HUDEP-2 (cell line): ENCODE results near the gene RASGEF1C.
A peak's percentile ranks its signal among the peaks of the same experiment; 100 is the strongest.
"Not testable (repeated sequence)": the region's sequence is repeated elsewhere in the genome, so short reads cannot be mapped to it uniquely, and the experiment has no call there.

Experiments
- DNase-seq, 76 experiments: peaks; one replicate each; lab custom pipeline; 2025; ENCODE audit not compliant: unreplicated experiment in 76 of 76; lab: John Stamatoyannopoulos, UW

The RASGEF1C gene

DNA sequence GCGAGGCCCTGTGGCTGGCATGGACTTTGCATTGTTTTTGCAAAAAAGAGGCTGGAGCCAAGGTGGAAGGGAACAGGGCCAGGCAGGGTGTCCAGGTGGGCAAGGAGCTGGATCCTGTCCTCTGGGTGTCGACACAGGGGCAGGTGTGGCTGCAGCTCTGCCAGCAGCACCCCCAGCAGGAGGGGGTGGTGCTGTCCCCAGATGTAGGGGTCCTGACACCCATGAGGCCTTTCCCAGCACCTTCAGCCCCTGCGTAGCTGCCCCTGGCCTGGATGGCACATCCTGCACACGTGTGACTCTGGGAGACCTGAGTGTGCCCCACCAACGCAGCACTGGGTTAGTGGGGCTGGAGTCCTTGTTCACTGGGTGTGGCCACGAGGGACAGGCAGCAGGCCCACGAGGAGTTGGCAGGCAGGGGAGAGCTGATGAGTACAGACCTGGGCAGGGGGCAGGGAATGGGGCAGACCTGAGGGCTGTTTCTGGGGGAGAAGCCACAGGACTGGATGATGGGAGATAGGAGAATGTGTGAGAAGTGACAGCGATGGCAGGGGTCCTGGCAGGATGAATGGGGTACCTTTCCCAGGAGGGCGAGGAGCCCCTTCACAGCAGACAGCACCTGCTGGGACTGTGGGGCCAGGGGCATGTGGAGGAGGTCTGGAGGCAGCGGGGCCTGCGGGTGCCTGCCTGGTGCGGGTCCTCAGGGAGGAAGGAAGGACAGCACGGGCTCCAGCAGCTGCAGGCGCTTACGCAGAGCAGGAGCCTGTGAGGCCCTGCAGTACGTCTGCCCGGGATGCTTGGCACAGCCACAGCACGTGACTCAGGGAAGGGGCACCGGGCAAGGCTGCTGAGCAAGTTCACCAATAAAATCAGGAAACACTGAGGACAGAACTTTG is 3.6 kb upstream of the RASGEF1C start:
- no peak for DNase-seq

DNA sequence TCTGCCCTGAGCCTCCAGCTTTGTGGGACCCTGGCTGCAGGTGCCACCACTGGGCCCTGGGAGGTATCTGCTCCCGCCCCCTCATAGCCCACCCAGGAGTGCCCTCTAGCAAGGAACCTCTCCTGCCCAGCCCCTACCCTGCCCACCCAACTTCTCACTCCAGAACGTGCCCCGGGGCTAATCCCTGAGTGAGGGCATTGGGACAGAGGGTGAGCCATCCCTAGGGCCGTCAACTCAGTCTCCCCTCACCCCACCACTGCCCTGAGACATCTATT is 2.7 kb upstream of the RASGEF1C start:
- DNase-seq = no peak

DNA sequence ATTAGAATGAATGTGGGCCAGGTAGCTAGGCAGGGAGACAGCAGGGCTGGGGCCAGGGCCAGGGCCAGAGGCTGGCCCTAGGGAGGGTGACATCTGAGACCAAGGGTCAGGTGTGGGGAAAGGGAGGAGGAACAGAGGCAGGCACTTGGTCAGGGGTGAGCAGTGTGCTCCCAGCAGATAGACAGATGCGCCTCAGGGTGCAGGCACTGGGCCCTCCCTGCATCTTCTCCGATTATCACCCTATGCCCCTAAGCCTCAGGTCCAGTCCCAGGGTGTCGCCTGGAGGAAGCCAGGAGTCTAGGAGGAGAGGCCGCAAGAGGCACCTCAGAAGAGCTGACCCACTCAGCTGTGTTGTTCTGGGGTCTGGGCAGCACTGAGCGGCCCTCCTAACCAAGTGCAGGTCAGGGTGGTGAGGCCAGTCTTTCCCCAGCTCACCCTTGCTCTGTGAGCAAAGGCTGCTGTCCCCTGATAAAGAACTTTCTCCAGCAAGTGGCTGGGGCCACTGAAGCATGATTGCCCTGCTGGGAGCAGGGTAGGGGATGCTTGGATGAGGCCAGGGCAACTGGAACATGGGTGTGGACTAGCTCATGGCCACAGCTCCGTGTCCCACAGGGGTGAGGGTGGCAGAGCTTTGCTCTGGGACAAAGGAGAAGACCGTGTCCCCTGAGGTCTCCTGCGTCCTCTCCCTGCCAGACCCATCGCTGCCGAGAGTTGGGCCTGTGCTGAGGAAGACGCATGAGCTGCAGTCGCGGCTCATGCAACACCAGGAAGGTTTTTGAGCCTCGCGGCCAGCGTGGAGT is 2.1 kb upstream of the RASGEF1C start:
- no peak for DNase-seq

- not testable (repeated sequence) for DNase-seq
Observed at GRCh38 chr5:180210077-180210476, 1.1 kb upstream of the RASGEF1C start.

GRCh38 chr5:180208435-180209081 is 453 bp downstream of the RASGEF1C start:
- DNase-seq = peak in 3 of 76 experiments; percentile 17 to 54 (median 26)

DNA sequence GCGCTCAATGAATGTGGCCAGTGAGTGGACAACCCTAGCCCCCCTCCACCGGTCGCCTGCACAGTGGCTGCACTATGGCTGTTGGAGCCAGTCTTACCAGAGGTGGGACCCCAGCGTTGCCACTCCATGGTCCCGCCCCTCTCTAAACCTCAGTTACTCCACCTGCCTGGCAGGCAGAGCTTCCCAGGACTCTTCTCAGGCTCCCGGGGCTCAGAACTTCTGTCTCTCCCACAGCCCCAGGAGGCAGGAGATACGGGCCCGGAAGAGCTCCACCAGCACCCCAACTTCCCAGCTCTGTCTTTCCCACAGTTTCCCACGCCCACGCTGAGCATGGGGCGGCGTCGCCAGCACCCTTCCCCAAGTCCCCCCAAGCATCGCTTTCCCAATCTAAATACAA is 975 bp downstream of the RASGEF1C start:
- DNase-seq = no peak

- no peak for DNase-seq
Observed at GRCh38 chr5:180207593-180207992, 1.4 kb downstream of the RASGEF1C start.

DNA sequence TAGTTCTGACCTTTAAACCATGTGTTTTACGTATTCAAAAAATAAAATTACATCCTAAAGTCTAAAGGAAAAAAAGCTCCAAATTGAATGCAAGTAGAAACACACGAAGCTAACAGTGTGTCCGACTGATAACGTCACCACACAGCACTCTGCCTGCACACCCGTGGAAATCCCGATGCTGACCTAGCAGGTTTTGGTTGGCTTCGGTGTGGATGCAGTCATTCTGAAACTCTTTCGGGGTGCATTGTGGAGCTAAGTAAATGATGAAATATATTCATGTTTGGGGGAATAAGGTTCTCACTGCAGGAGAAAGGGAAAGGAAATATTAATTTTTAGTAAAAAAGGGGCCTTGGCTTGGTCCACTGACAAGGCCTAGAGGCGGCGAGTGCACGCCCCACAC is 2.0 kb downstream of the RASGEF1C start:
- no peak for DNase-seq

- no peak for DNase-seq
Observed at GRCh38 chr5:180205916-180206315, 3.1 kb downstream of the RASGEF1C start.

DNA sequence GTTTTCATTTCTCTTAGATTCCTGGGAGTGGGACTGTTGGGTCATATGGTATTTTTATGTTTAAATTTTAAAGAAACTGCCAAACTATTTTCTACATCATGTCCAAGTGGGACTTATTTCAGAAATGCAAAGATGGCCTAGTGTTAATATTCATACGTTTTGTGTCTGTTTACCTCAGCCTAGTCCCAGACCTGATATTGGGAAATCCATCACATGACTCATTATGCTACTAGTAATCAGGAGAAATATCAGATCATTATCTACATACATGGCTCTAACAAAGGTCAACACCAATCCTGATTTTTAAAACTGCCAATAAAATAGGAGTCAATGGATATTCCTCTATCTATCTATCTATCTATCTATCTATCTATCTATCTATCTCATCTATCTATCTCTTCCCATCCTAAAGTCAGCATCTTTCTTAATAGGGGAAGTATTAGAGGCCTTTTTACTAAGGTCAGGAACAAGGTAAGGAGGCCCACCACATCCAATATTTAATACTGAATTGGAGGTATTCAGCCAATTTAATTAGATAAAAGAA is 4.7 kb downstream of the RASGEF1C start:
- no peak for DNase-seq

DNA sequence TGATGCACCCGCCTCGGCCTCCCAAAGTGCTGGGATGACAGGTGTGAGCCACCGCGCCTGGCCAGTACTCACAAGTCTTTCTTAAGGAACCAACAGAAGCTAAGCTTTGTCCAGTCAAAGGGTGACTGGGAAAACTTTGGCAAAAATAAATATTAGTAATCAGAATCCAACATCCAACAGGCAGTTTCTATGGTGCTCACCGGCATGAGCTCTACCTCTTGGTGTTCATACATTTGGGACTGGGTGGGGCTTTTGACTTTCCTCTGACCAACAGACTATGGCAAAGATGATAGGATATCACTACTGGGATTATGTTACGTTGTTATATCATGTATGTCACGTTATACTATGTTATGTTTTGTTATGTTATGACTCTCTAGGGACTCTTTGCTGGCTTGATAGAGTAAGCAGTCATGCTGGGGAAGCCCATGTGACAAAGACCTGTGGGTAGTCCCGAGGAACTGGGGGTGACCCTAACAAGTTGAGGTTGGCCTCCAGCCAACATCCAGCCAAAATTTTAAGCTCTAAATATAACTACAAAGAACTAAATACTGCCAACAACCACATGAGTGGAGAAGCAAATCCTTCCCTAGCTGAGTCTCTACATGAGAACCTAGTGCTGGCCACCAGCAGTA is 6.0 kb downstream of the RASGEF1C start:
- no peak for DNase-seq

DNA sequence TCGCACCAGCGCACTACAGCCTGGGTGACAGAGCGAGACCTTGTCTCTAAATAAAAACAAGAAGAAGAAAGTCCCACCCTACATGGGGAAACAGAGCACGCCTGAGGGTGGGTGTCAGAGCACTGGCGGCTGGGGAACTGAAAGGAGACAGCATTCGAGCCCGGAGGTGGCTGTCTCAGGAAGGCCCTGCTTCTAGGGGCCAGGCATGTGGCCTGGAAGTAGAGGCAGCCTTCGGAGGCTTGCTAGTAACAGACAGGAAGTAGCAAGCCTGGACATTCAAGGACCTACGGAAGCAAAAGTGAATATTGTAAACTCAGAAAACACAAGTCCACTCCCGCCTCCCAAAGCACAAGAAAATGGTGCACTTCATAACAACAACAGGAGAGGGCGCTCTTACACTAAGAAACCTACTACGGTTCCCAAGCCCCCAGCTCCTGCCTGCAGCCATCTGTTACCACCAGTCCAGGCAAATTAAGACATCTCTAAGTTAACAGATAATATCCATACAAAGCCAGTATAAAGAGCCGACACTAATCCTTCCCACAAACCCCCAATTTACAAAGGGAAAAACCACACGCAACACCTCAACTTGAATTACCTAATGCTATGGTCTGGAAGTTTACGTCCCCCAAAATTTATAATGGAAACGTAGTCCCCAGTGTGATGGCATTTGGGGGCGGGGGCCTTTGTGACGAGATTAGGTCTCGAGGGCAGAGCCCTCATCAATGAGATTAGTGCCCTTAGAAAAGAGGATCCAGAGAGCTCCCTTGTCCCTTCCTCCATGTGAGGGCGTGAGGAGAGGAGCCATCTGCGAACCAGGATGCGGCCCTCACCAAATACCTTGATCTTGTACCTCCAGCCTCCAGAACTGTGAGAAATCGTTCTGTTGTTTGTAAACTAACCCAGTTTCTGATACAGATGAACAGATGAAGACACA is 7.7 kb downstream of the RASGEF1C start:
- DNase-seq = peak in 10 of 76 experiments; percentile 2 to 35 (median 14)

DNA sequence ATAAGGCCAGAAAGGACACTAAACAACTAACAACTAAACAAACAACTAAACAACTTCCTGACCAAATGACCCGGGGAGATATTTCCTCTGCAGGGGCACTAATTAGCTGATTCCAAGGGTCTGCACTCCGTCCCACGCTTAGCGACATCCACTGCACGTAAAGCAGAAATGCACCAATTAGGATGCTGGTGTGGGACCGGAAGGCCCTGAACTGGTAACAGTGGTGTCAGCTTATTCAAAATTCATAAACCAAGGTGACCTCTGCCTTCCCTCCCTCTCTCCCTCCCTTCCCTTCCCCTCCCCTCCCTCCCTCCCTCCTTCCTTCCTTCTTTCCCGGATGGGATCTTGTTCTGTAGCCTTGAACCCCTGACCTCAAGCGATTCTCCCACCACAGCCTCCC is 9.6 kb downstream of the RASGEF1C start:
- no peak for DNase-seq

DNA sequence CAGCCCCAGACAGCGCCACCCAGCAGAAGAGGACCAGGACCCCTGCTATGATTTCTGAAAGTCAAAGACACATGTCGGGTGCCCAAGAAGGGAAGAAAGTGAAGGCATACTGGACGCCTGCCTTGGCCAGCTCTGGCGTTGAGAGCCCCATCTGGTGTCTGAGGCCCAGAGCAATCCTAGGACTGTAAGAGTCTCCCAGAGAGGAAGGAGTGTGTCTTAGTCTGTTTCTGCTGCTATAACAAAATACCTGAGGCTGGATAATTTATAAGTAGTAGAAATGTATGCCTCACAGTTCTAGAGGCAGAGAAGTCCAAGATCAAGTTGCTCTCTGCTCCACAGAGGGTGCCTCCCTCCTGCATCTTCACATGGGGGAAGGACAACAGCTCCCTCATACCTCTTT is 10.8 kb downstream of the RASGEF1C start:
- no peak for DNase-seq

GRCh38 chr5:180197016-180197702 is 11.9 kb downstream of the RASGEF1C start:
- no peak for DNase-seq

DNA sequence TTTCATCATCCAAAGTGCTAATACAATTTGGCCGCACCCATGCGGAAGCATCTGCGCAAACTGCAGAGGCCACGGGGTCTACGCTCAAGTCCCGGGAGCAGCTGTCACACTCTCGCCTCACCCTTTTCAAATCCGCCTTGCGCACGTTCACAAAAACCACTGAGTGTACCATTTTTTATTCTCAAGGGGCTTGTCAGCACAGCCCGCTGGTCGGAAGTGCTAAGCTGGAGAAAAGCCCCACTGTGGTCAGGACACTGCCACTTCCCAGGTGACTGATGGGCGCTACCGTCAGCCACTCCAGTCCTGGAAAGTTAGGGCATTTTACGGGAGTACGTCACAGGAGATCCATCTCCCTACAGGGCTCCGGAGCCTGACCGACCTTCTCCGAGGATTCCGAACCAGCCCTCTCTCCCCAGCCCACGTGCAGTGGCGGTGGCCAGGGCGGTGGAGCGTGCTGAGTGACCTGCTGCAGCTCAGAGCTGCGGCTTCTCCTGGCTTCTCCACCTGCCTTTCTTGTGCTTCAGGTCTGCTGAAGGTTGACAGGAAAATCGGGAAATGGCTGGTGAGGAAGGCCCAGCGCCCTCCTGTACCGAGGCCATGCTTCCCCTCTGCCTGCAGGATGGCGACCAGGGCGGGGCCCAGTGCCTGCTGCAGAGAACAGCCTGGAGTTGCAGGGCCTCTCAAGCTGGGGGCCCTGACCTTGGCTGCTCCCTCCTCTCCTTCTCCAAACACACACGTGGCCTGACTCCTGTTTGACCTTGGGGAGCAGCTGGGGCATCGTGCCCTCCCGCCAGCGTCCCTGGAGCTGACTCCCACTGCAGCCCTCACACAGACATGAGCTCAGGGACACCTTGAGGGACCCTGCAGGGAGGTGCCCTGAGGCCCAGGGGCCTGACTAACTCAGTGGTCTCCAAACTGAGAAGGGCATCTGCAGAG is 14.3 kb downstream of the RASGEF1C start:
- no peak for DNase-seq

- DNase-seq = no peak
Observed at GRCh38 chr5:180193749-180194375, 15.1 kb downstream of the RASGEF1C start.

DNA sequence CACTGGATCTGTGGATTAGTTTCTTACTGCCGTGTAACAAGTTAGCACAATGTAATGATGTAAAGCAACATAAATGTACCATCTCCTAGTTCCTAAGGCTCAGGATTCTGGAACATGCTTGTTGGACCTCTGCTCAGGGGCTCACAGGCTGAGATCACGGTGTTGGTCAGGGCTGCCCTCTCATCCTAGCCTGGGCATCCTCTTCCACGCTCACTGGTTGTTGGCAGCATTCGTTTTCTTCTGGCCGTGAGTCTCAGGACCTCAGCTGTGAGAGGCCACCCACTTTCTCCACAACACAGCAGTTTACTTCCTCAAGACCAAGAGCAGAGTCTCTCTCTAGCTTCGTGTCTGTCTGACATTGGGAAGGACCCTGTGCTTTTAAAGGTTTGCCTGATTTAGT is 17.3 kb downstream of the RASGEF1C start:
- no peak for DNase-seq
